Chondrocyte (in vitro differentiated cells): ENCODE data around the gene KCNAB1. TPM values are rescaled to one million over a fixed set of nuclear protein-coding genes. Genes with fewer than 3 reads are reported as not detected.

Source experiments
- DNase-seq: peaks from one replicate; pipeline ENCODE4 v3.0.0; 2021; ENCODE audit warnings: mixed read lengths, low spot score
- H3K27ac Mint-ChIP-seq: one replicate; pipeline ENCODE4 v1.8.0; 2021; ENCODE audit warnings: mild to moderate bottlenecking, moderate library complexity, mixed read lengths; ENCODE audit not compliant: unreplicated experiment
- H3K27me3 Mint-ChIP-seq: 2 replicates; pipeline ENCODE4 v1.8.0; 2021; ENCODE audit warnings: low read depth, mixed read lengths
- H3K36me3 Mint-ChIP-seq: 2 replicates; pipeline ENCODE4 v1.8.0; 2021; ENCODE audit warnings: low read depth, mixed read lengths
- H3K4me1 Mint-ChIP-seq: 2 replicates; pipeline ENCODE4 v1.8.0; 2021; ENCODE audit warnings: low read depth, mild to moderate bottlenecking, mixed read lengths
- H3K4me3 Mint-ChIP-seq: one replicate; pipeline ENCODE4 v1.8.0; 2021; ENCODE audit warnings: mild to moderate bottlenecking, moderate library complexity, mixed read lengths; ENCODE audit not compliant: unreplicated experiment
- H3K9me3 Mint-ChIP-seq: 2 replicates; pipeline ENCODE4 v1.8.0; 2021; ENCODE audit warnings: low read depth, mixed read lengths
- total RNA-seq: library from RNA; stranded (reverse); gene quantifications from 3 replicates; pipeline ENCODE4 v1.2.1, GENCODE V29; 2021
- TF ChIP-seq, protein P1 (sequence below): fragments of 200-600 bp; sonication (generic); IDR thresholded peaks from 2 replicates; pipeline ENCODE4 v1.5.0; 2021; ENCODE audit warnings: antibody characterized with exemption, mild to moderate bottlenecking, moderate library complexity

Gene KCNAB1
- total RNA-seq, 1 donor from 2014 or later = 3.4 TPM

DNA sequence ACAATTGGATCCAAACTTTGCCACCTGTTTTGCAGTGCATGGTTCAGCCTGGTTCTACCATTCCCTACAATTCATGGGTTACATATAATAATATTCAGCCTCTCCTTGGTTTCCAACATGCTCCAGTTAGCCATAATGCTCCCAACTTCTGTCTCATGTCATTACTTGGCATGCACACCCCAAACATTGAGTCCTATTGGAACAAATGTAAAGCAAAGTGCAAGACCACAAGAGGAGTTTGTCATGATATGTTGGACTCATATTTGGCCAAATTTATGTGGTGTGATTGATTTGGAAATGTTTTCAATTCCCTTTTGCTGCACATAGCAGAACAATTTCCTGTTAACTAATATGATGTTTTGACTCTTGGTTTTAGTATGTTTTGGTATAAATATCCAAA is 50.2 kb downstream of the KCNAB1 start:
- no peaks in the 10 kb centered on the region for H3K36me3 Mint-ChIP-seq
- TF ChIP-seq, protein P1, sequence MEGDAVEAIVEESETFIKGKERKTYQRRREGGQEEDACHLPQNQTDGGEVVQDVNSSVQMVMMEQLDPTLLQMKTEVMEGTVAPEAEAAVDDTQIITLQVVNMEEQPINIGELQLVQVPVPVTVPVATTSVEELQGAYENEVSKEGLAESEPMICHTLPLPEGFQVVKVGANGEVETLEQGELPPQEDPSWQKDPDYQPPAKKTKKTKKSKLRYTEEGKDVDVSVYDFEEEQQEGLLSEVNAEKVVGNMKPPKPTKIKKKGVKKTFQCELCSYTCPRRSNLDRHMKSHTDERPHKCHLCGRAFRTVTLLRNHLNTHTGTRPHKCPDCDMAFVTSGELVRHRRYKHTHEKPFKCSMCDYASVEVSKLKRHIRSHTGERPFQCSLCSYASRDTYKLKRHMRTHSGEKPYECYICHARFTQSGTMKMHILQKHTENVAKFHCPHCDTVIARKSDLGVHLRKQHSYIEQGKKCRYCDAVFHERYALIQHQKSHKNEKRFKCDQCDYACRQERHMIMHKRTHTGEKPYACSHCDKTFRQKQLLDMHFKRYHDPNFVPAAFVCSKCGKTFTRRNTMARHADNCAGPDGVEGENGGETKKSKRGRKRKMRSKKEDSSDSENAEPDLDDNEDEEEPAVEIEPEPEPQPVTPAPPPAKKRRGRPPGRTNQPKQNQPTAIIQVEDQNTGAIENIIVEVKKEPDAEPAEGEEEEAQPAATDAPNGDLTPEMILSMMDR = no peak
- H3K4me3 Mint-ChIP-seq = no peak overlapping the region
- H3K4me1 Mint-ChIP-seq = peaks cover 15% of the 10 kb centered on the region
- no peak overlapping the region for H3K27ac Mint-ChIP-seq
- peaks cover 3% of the 10 kb centered on the region for H3K27me3 Mint-ChIP-seq
- no peaks in the 10 kb centered on the region for H3K9me3 Mint-ChIP-seq
- DNase-seq = no peak

DNA sequence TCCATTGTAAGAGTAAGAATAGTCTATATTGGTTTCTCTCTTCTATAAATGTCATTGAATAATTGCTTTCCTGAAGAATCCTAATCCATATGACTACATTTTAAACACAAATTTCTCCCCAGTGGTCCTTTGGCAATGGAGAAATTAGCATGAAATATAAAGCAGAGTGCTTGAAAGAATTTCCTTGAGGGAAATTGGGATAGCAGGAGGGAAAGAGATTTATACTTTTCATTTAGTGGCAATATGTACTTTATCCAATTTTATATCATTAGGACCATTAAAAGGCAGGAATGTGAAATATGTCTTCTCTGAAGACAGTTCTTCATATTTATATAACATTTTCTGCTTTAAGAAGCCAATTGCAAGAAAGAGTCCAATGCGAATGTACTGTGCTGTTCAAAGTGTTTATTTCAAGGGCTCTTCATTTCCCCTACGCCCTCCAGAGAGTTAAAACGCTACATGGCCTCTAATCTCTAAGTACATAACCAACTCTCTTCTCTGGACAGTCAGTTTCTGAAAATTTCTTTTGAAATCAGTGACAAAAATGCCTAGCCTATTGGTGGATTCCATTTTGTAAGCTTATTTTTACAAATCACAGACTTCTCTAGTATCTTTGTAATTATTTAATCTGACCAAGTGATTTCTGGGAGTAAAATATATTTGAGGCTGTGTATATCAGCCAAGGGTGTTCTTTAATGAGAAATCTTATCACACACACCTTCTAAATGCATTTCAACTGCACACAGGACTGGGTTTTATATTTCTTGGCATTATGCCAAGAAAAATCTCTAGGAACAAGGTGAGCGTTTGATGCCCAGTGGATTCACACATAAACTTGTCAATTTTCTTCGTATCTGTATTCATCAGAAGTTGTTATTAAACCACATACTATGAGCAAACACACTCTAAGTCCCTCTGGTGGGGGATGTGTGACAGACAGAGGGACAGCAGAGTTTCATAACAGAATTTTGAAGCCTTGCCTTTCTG is 51.2 kb downstream of the KCNAB1 start:
- Mint-ChIP-seq H3K27me3 (peaks cover 3% of the 10 kb centered on the region), H3K9me3 (no peaks in the 10 kb centered on the region), H3K27ac (no peak overlapping the region), H3K4me3 (no peak overlapping the region), H3K36me3 (no peaks in the 10 kb centered on the region), H3K4me1 (peaks cover 17% of the 10 kb centered on the region)
- TF ChIP-seq, protein P1 = peak; percentile 36
- no peak for DNase-seq

DNA sequence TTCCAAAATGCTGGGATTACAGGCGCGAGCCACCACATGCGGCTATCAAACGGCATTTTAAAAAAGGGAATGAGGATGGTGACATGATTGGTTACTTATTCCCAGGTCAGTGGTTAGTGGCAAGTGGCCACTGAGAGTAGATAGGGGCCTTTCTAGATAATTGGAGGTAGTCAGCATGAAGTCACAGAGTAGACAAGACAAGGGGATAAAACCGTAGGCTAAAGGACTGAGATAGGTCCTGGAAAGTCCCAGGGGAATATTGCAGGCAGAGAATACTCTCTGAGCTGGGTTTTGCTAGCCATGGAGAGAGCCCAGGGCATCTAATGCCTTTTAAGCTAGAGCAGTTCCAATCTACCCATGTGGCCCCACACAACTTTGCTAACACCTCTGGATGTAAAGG is 52.2 kb downstream of the KCNAB1 start:
- Mint-ChIP-seq H3K27me3 (peaks cover 1% of the 10 kb centered on the region), H3K36me3 (no peaks in the 10 kb centered on the region), H3K27ac (no peak overlapping the region), H3K9me3 (no peaks in the 10 kb centered on the region), H3K4me1 (peaks cover 17% of the 10 kb centered on the region), H3K4me3 (no peak overlapping the region)
- DNase-seq = no peak
- TF ChIP-seq, protein P1 = no peak

DNA sequence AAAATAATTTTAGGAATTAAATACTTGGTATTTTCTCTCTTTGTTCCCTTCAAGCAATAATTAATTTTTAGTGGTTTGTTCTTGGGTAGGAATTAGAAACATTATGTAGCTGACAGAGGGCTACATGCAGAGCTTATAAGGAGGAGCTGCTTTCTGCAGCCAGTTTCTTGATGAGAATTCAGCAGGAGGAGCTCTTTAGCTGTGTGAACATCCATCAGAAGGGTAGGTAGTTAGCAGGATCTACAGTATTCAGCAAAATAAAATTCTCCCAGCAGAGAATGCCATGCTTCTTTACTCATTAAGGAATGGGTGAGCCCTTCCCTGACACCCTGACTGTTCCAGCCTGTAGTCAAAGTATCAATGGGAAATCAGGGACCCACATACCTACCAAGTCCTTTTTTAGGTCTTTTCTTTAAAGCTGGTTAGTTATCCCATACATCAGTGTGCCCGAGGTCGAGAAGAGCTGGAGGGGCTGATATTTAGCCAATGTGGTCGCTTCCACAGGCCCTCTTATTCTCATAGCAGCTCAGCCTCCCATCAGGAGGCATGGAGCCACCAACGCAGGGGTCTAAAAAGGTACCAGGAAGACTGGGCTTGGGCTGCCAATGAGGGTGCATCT is 54.0 kb downstream of the KCNAB1 start:
- no peak overlapping the region for H3K27ac Mint-ChIP-seq

DNA sequence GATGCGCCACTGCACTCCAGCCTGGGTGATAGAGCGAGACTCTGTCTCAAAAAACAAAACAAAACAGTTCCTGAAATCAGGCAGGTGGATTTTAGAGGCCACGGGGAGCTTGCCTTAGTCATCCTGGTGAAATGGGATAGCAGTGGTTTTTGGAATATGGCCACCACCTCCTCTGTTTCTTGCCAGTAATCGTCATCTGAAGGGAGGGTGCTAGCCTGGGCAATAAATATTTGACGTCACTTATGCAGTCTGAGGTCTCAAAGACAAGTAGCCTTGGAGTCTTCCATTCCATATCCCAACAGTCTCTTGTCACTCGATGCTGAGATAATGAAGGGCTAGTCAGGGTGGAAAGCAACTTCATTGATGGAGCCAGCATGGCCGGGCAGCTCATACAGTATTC is 55.2 kb downstream of the KCNAB1 start:
- H3K4me1 Mint-ChIP-seq = peaks cover 20% of the 10 kb centered on the region
- TF ChIP-seq, protein P1 = no peak
- H3K27me3 Mint-ChIP-seq = no peaks in the 10 kb centered on the region
- H3K27ac Mint-ChIP-seq = no peak overlapping the region
- no peak for DNase-seq
- H3K4me3 Mint-ChIP-seq = no peak overlapping the region
- no peaks in the 10 kb centered on the region for H3K9me3 Mint-ChIP-seq
- no peaks in the 10 kb centered on the region for H3K36me3 Mint-ChIP-seq

More for the DNA sequence above, 54.0 kb downstream of the KCNAB1 start:
- H3K4me1 Mint-ChIP-seq = peaks cover 17% of the 10 kb centered on the region
- no peak for DNase-seq
- peaks cover 1% of the 10 kb centered on the region for H3K27me3 Mint-ChIP-seq
- H3K9me3 Mint-ChIP-seq = no peaks in the 10 kb centered on the region
- H3K4me3 Mint-ChIP-seq = no peak overlapping the region
- TF ChIP-seq, protein P1 = peak; percentile 79
- H3K36me3 Mint-ChIP-seq = no peaks in the 10 kb centered on the region
